SK-N-SH (cell line): ENCODE data around the gene TRAPPC12. TPM values are rescaled to one million over a fixed set of nuclear protein-coding genes. Genes with fewer than 3 reads are reported as not detected.

Experiments
- CTCF ChIA-PET: fragments of 300-600, 350-600 bp; formaldehyde crosslinking; extraction: SDS; loops from one replicate; lab custom pipeline; 2021; lab: Yijun Ruan, JAX
- POLR2A ChIA-PET: fragments of 350-600 bp; sonication (Branson Sonifier 250); formaldehyde crosslinking; extraction: SDS; loops from one replicate; lab custom pipeline; 2020; ENCODE audit warnings: antibody characterized with exemption, inconsistent platforms; lab: Yijun Ruan, JAX
- DNase-seq: peaks from one replicate; pipeline ENCODE4 v3.0.0; 2012
- H2AFZ ChIP-seq: fragments of 200-600 bp; sonication (generic); 2 replicates; pipeline ENCODE4 v1.8.1; 2016; ENCODE audit warnings: antibody characterized with exemption, mild to moderate bottlenecking, low read depth
- H3F3A ChIP-seq: fragments of 200-600 bp; sonication (generic); replicated peaks from 2 replicates; pipeline ENCODE3; 2016; ENCODE audit warnings: antibody characterized with exemption, mild to moderate bottlenecking; ENCODE audit not compliant: insufficient read depth
- H3K27ac ChIP-seq, 2 experiments: fragments of 200-500 bp in 1 of 2; fragments of 200-600 bp in 1 of 2; sonication (Bioruptor generic) in 1 of 2; sonication (generic), shearing (Covaris generic) in 1 of 2; 2 replicates each; pipeline versions ENCODE4 v1.5.1 to v1.6.1; 2014 to 2016; ENCODE audit warnings: low read depth in 2 of 2, inconsistent platforms in 1 of 2, low read length in 1 of 2, mild to moderate bottlenecking in 1 of 2, mixed read lengths in 1 of 2
- H3K27me3 ChIP-seq: fragments of 200-600 bp; sonication (generic), shearing (Covaris generic); 2 replicates; pipeline ENCODE4 v1.6.1; 2016; ENCODE audit warnings: mixed run types; ENCODE audit not compliant: insufficient read depth
- H3K36me3 ChIP-seq, 2 experiments: fragments of 200-500 bp in 1 of 2; fragments of 200-600 bp in 1 of 2; sonication (Bioruptor generic) in 1 of 2; sonication (generic) in 1 of 2; replicated peaks in 1 of 2; 2 replicates each; pipeline versions ENCODE3 to v1.5.1; 2014 to 2016; ENCODE audit warnings: low read length in 1 of 2, mild to moderate bottlenecking in 1 of 2; ENCODE audit not compliant: insufficient read depth in 2 of 2, control insufficient read depth in 1 of 2
- H3K4me1 ChIP-seq, 2 experiments: fragments of 200-500 bp in 1 of 2; fragments of 200-600 bp in 1 of 2; sonication (Bioruptor generic) in 1 of 2; sonication (generic), shearing (Covaris generic) in 1 of 2; 2 replicates each; pipeline versions ENCODE4 v1.5.1 to v1.6.1; 2014 to 2016; ENCODE audit warnings: low read depth in 1 of 2, low read length in 1 of 2, mixed run types in 1 of 2; ENCODE audit not compliant: insufficient read depth in 2 of 2, control insufficient read depth in 1 of 2
- H3K4me2 ChIP-seq: fragments of 200-600 bp; sonication (generic), shearing (Covaris generic); 2 replicates; pipeline ENCODE4 v1.6.1; 2017; ENCODE audit warnings: mixed run types
- H3K4me3 ChIP-seq, 2 experiments: fragments of 200-500 bp in 1 of 2; fragments of 200-600 bp in 1 of 2; sonication (Bioruptor generic) in 1 of 2; sonication (generic), shearing (Covaris generic) in 1 of 2; 2 replicates each; pipeline versions ENCODE4 v1.5.1 to v1.8.1; 2014 to 2016; ENCODE audit warnings: low read depth in 2 of 2, inconsistent platforms in 1 of 2, low read length in 1 of 2, mild to moderate bottlenecking in 1 of 2, mixed read lengths in 1 of 2, moderate library complexity in 1 of 2
- H3K79me2 ChIP-seq: fragments of 200-600 bp; sonication (generic); 2 replicates; pipeline ENCODE4 v1.8.1; 2017; ENCODE audit warnings: mild to moderate bottlenecking; ENCODE audit not compliant: insufficient read depth
- H3K9ac ChIP-seq: fragments of 200-600 bp; sonication (generic); 2 replicates; pipeline ENCODE4 v1.6.1; 2017; ENCODE audit warnings: mixed run types
- H3K9me2 ChIP-seq: fragments of 200-600 bp; sonication (generic); 2 replicates; pipeline ENCODE4 v1.6.1; 2017; ENCODE audit warnings: mixed run types
- H3K9me3 ChIP-seq: fragments of 200-600 bp; sonication (generic); 2 replicates; pipeline ENCODE4 v1.6.1; 2017; ENCODE audit warnings: mixed run types, mild to moderate bottlenecking, moderate library complexity
- H4K20me1 ChIP-seq: fragments of 200-600 bp; sonication (generic); 2 replicates; pipeline ENCODE4 v1.6.1; 2017; ENCODE audit warnings: mild to moderate bottlenecking, mixed run types; ENCODE audit not compliant: insufficient read depth
- CTCF ChIP-seq: fragments of 200-600 bp; sonication (generic); IDR thresholded peaks from 2 replicates; pipeline ENCODE4 v1.6.1; 2017; ENCODE audit warnings: antibody characterized with exemption, mild to moderate bottlenecking, moderate library complexity
- ELF1 ChIP-seq: IDR thresholded peaks from 2 replicates; pipeline ENCODE4 v1.4.0; 2012
- EZH2phosphoT487 ChIP-seq: fragments of 200-600 bp; sonication (generic); IDR thresholded peaks from 2 replicates; pipeline ENCODE4 v1.6.1; 2017; ENCODE audit warnings: low read depth, mixed run types, mild to moderate bottlenecking, antibody characterized with exemption, moderate library complexity, borderline replicate concordance
- FOXM1 ChIP-seq: IDR thresholded peaks from 2 replicates; pipeline ENCODE4 v1.4.0; 2012; ENCODE audit warnings: low read depth, mild to moderate bottlenecking
- GABPA ChIP-seq: IDR thresholded peaks from 2 replicates; pipeline ENCODE4 v1.4.0; 2012; ENCODE audit warnings: low read depth, mild to moderate bottlenecking
- IRF3 ChIP-seq: fragments of 150-350 bp; IDR thresholded peaks from 2 replicates; pipeline ENCODE4 v1.6.1; 2016; ENCODE audit warnings: mild to moderate bottlenecking, low read depth, low read length
- NFIC ChIP-seq: IDR thresholded peaks from 2 replicates; pipeline ENCODE4 v1.4.0; 2012; ENCODE audit warnings: borderline replicate concordance
- NRF1 ChIP-seq: IDR thresholded peaks from 2 replicates; pipeline ENCODE4 v1.6.1; 2012; ENCODE audit warnings: low read depth, mild to moderate bottlenecking, low read length
- PBX3 ChIP-seq: IDR thresholded peaks from 2 replicates; pipeline ENCODE4; 2012
- POLR2AphosphoS5 ChIP-seq: IDR thresholded peaks from 2 replicates; pipeline ENCODE4 v1.6.1; 2012; ENCODE audit warnings: low read depth, low read length
- RAD21 ChIP-seq: IDR thresholded peaks from 2 replicates; pipeline ENCODE4 v1.6.1; 2012; ENCODE audit warnings: mild to moderate bottlenecking, low read length
- TAF1 ChIP-seq: IDR thresholded peaks from 2 replicates; pipeline ENCODE4 v1.6.1; 2012; ENCODE audit warnings: low read depth, mild to moderate bottlenecking, low read length, moderate library complexity, borderline replicate concordance
- TCF12 ChIP-seq: IDR thresholded peaks from 2 replicates; pipeline ENCODE4 v1.4.0; 2012
- TEAD4 ChIP-seq: IDR thresholded peaks from 2 replicates; pipeline ENCODE4 v1.4.0; 2012; ENCODE audit warnings: mild to moderate bottlenecking, borderline replicate concordance; ENCODE audit not compliant: insufficient read depth
- USF2 ChIP-seq: fragments of 150-350 bp; IDR thresholded peaks from 2 replicates; pipeline ENCODE4 v1.6.1; 2017; ENCODE audit warnings: antibody characterized with exemption, low read length, low read depth, borderline replicate concordance
- ZBTB33 ChIP-seq: IDR thresholded peaks from 2 replicates; pipeline ENCODE4 v1.4.0; 2012; ENCODE audit warnings: low read depth, borderline replicate concordance
- WGBS: methylation state at CpG from one replicate; pipeline ENCODE4 v1.1.6; 2017; ENCODE audit warnings: low lambda C conversion rate; 5-methylcytosine and 5-hydroxymethylcytosine counted together
- polyA plus RNA-seq, 3 experiments: library from polyadenylated mRNA; depleted of rRNA; stranded (reverse); fragments of >200 nt; gene quantifications; 2 replicates each; pipeline ENCODE4 v1.2.3, GENCODE V29; 2012

Gene TRAPPC12
- polyA plus RNA-seq, 1 of the 3 experiments (the other 2 are of a cell fraction): 83.3 TPM

- H3F3A ChIP-seq: no peaks in the 10 kb centered on the region
- ChIA-PET CTCF (interaction anchor here (0.8 to 15.2 kb wide), 7 partner anchors 10 to 171 kb away, joined by 3 to 127 read pairs (median 4); no protein-coding TSS in a partner anchor), POLR2A (no interaction called here)
- H3K36me3 ChIP-seq: peaks cover 0 to 38% of the 10 kb centered on the region in 2 experiments
- WGBS: 91% methylated on average over 5 of the region's 7 CpGs
- H3K4me3 ChIP-seq: no peak overlapping the region
- H3K9me3 ChIP-seq: no peaks in the 10 kb centered on the region
- H3K79me2 ChIP-seq: no peaks in the 10 kb centered on the region
- H3K9ac ChIP-seq: no peak overlapping the region
- no peak overlapping the region for H3K4me2 ChIP-seq
- no peak overlapping the region for H3K27ac ChIP-seq
- H3K9me2 ChIP-seq: no peaks in the 10 kb centered on the region
- no peak for DNase-seq
- no peak for TF ChIP-seq FOXM1
- no peak for TF ChIP-seq PBX3
- TF ChIP-seq POLR2AphosphoS5: no peak
- no peak for TF ChIP-seq TEAD4
- TF ChIP-seq ZBTB33: no peak
- no peak for TF ChIP-seq TCF12
- no peak for TF ChIP-seq USF2
- H3K4me1 ChIP-seq: peaks cover 0 to 2% of the 10 kb centered on the region in 2 experiments; a peak in 1 of 4 replicates
- no peak overlapping the region for H2AFZ ChIP-seq
- no peaks in the 10 kb centered on the region for H3K27me3 ChIP-seq
- H4K20me1 ChIP-seq: no peaks in the 10 kb centered on the region
Measured at GRCh38 chr2:3480352-3481010, 101.0 kb downstream of the TRAPPC12 start.

GRCh38 chr2:3481011-3481400 lies 101.5 kb downstream of the TRAPPC12 start:
- H3F3A ChIP-seq: no peaks in the 10 kb centered on the region
- H3K36me3 ChIP-seq: peaks cover 0 to 33% of the 10 kb centered on the region in 2 experiments
- no peak overlapping the region for H3K9ac ChIP-seq
- no peak overlapping the region for H3K4me3 ChIP-seq
- H3K9me3 ChIP-seq: no peaks in the 10 kb centered on the region
- H3K27me3 ChIP-seq: no peaks in the 10 kb centered on the region
- no peak overlapping the region for H2AFZ ChIP-seq
- no peaks in the 10 kb centered on the region for H3K79me2 ChIP-seq
- TF ChIP-seq GABPA (no peak), EZH2phosphoT487 (no peak), NFIC (no peak), ELF1 (no peak), TAF1 (no peak), ZBTB33 (no peak), TCF12 (no peak), NRF1 (no peak), RAD21 (no peak), CTCF (no peak), TEAD4 (no peak), IRF3 (no peak)
- POLR2A ChIA-PET: no interaction called here
- DNase-seq: no peak
- WGBS: 96% methylated on average over 5 of the region's 5 CpGs
- H3K4me1 ChIP-seq: peaks cover 0 to 2% of the 10 kb centered on the region in 2 experiments; a peak in 1 of 4 replicates
- H3K4me2 ChIP-seq: no peak overlapping the region
- no peak overlapping the region for H3K27ac ChIP-seq
- CTCF ChIA-PET: interaction anchor here (0.6 to 15.2 kb wide), 7 partner anchors 10 to 170 kb away, joined by 3 to 127 read pairs (median 3); no protein-coding TSS in a partner anchor
- H3K9me2 ChIP-seq: no peaks in the 10 kb centered on the region
- no peaks in the 10 kb centered on the region for H4K20me1 ChIP-seq
